MM.1S (cell line): ENCODE data around the gene OR14J1.

ENCODE experiments used
- CTCF ChIP-seq: fragments of 300-600 bp; sonication (generic); IDR thresholded peaks from 2 replicates; pipeline ENCODE4 v1.5.1; 2016; ENCODE audit warnings: antibody characterized with exemption, low read length, mixed read lengths
- EZH2 ChIP-seq: fragments of 300-600 bp; sonication (generic); optimal IDR thresholded peaks from 2 replicates; pipeline ENCODE3; 2017; ENCODE audit warnings: low read depth, mild to moderate bottlenecking, antibody characterized with exemption, low read length, mixed read lengths
- EZH2phosphoT487 ChIP-seq: fragments of 300-600 bp; sonication (generic); IDR thresholded peaks from 2 replicates; pipeline ENCODE4 v1.6.1; 2018; ENCODE audit warnings: antibody characterized with exemption, low read length

GRCh38 chr6:29295181-29295585, 6.3 kb upstream of the OR14J1 start:
- TF ChIP-seq CTCF, result no peak
- no peak for TF ChIP-seq EZH2phosphoT487
- no peak for TF ChIP-seq EZH2
